SK-N-SH (cell line): ENCODE results near the gene PTPRD. TPM values are rescaled to one million over a fixed set of nuclear protein-coding genes. Genes with fewer than 3 reads are reported as not detected.

Experiments used
- CTCF ChIA-PET: fragments of 300-600, 350-600 bp; formaldehyde crosslinking; extraction: SDS; loops from one replicate; lab custom pipeline; 2021; lab: Yijun Ruan, JAX
- POLR2A ChIA-PET: fragments of 350-600 bp; sonication (Branson Sonifier 250); formaldehyde crosslinking; extraction: SDS; loops from one replicate; lab custom pipeline; 2020; ENCODE audit warnings: antibody characterized with exemption, inconsistent platforms; lab: Yijun Ruan, JAX
- DNase-seq: peaks from one replicate; pipeline ENCODE4 v3.0.0; 2012
- H2AFZ ChIP-seq: fragments of 200-600 bp; sonication (generic); 2 replicates; pipeline ENCODE4 v1.8.1; 2016; ENCODE audit warnings: antibody characterized with exemption, mild to moderate bottlenecking, low read depth
- H3F3A ChIP-seq: fragments of 200-600 bp; sonication (generic); replicated peaks from 2 replicates; pipeline ENCODE3; 2016; ENCODE audit warnings: antibody characterized with exemption, mild to moderate bottlenecking; ENCODE audit not compliant: insufficient read depth
- H3K27ac ChIP-seq, 2 experiments: fragments of 200-500 bp in 1 of 2; fragments of 200-600 bp in 1 of 2; sonication (Bioruptor generic) in 1 of 2; sonication (generic), shearing (Covaris generic) in 1 of 2; 2 replicates each; pipeline versions ENCODE4 v1.5.1 to v1.6.1; 2014 to 2016; ENCODE audit warnings: low read depth in 2 of 2, inconsistent platforms in 1 of 2, low read length in 1 of 2, mild to moderate bottlenecking in 1 of 2, mixed read lengths in 1 of 2
- H3K27me3 ChIP-seq: fragments of 200-600 bp; sonication (generic), shearing (Covaris generic); 2 replicates; pipeline ENCODE4 v1.6.1; 2016; ENCODE audit warnings: mixed run types; ENCODE audit not compliant: insufficient read depth
- H3K36me3 ChIP-seq, 2 experiments: fragments of 200-500 bp in 1 of 2; fragments of 200-600 bp in 1 of 2; sonication (Bioruptor generic) in 1 of 2; sonication (generic) in 1 of 2; replicated peaks in 1 of 2; 2 replicates each; pipeline versions ENCODE3 to v1.5.1; 2014 to 2016; ENCODE audit warnings: low read length in 1 of 2, mild to moderate bottlenecking in 1 of 2; ENCODE audit not compliant: insufficient read depth in 2 of 2, control insufficient read depth in 1 of 2
- H3K4me1 ChIP-seq, 2 experiments: fragments of 200-500 bp in 1 of 2; fragments of 200-600 bp in 1 of 2; sonication (Bioruptor generic) in 1 of 2; sonication (generic), shearing (Covaris generic) in 1 of 2; 2 replicates each; pipeline versions ENCODE4 v1.5.1 to v1.6.1; 2014 to 2016; ENCODE audit warnings: low read depth in 1 of 2, low read length in 1 of 2, mixed run types in 1 of 2; ENCODE audit not compliant: insufficient read depth in 2 of 2, control insufficient read depth in 1 of 2
- H3K4me2 ChIP-seq: fragments of 200-600 bp; sonication (generic), shearing (Covaris generic); 2 replicates; pipeline ENCODE4 v1.6.1; 2017; ENCODE audit warnings: mixed run types
- H3K4me3 ChIP-seq, 2 experiments: fragments of 200-500 bp in 1 of 2; fragments of 200-600 bp in 1 of 2; sonication (Bioruptor generic) in 1 of 2; sonication (generic), shearing (Covaris generic) in 1 of 2; 2 replicates each; pipeline versions ENCODE4 v1.5.1 to v1.8.1; 2014 to 2016; ENCODE audit warnings: low read depth in 2 of 2, inconsistent platforms in 1 of 2, low read length in 1 of 2, mild to moderate bottlenecking in 1 of 2, mixed read lengths in 1 of 2, moderate library complexity in 1 of 2
- H3K79me2 ChIP-seq: fragments of 200-600 bp; sonication (generic); 2 replicates; pipeline ENCODE4 v1.8.1; 2017; ENCODE audit warnings: mild to moderate bottlenecking; ENCODE audit not compliant: insufficient read depth
- H3K9ac ChIP-seq: fragments of 200-600 bp; sonication (generic); 2 replicates; pipeline ENCODE4 v1.6.1; 2017; ENCODE audit warnings: mixed run types
- H3K9me2 ChIP-seq: fragments of 200-600 bp; sonication (generic); 2 replicates; pipeline ENCODE4 v1.6.1; 2017; ENCODE audit warnings: mixed run types
- H3K9me3 ChIP-seq: fragments of 200-600 bp; sonication (generic); 2 replicates; pipeline ENCODE4 v1.6.1; 2017; ENCODE audit warnings: mixed run types, mild to moderate bottlenecking, moderate library complexity
- H4K20me1 ChIP-seq: fragments of 200-600 bp; sonication (generic); 2 replicates; pipeline ENCODE4 v1.6.1; 2017; ENCODE audit warnings: mild to moderate bottlenecking, mixed run types; ENCODE audit not compliant: insufficient read depth
- ELF1 ChIP-seq: IDR thresholded peaks from 2 replicates; pipeline ENCODE4 v1.4.0; 2012
- EP300 ChIP-seq, 2 experiments: IDR thresholded peaks; 2 replicates each; pipeline versions ENCODE4 v1.4.0 to v1.6.1; 2012; ENCODE audit warnings: borderline replicate concordance in 1 of 2, low read depth in 1 of 2, low read length in 1 of 2
- EZH2phosphoT487 ChIP-seq: fragments of 200-600 bp; sonication (generic); IDR thresholded peaks from 2 replicates; pipeline ENCODE4 v1.6.1; 2017; ENCODE audit warnings: low read depth, mixed run types, mild to moderate bottlenecking, antibody characterized with exemption, moderate library complexity, borderline replicate concordance
- FOXM1 ChIP-seq: IDR thresholded peaks from 2 replicates; pipeline ENCODE4 v1.4.0; 2012; ENCODE audit warnings: low read depth, mild to moderate bottlenecking
- GABPA ChIP-seq: IDR thresholded peaks from 2 replicates; pipeline ENCODE4 v1.4.0; 2012; ENCODE audit warnings: low read depth, mild to moderate bottlenecking
- GATA2 ChIP-seq: sonication (generic); formaldehyde crosslinking; IDR thresholded peaks from 2 replicates; pipeline ENCODE4 v1.5.0; 2020; ENCODE audit warnings: mild to moderate bottlenecking, missing genetic modification reagents
- JUND ChIP-seq: IDR thresholded peaks from 2 replicates; pipeline ENCODE4 v1.4.0; 2012
- MXI1 ChIP-seq: IDR thresholded peaks from 2 replicates; pipeline ENCODE4 v1.6.1; 2012; ENCODE audit warnings: mild to moderate bottlenecking, low read depth, low read length, improper control_type of control experiment
- NFIC ChIP-seq: IDR thresholded peaks from 2 replicates; pipeline ENCODE4 v1.4.0; 2012; ENCODE audit warnings: borderline replicate concordance
- NRF1 ChIP-seq: IDR thresholded peaks from 2 replicates; pipeline ENCODE4 v1.6.1; 2012; ENCODE audit warnings: low read depth, mild to moderate bottlenecking, low read length
- RXRA ChIP-seq: IDR thresholded peaks from 2 replicates; pipeline ENCODE4 v1.4.0; 2012; ENCODE audit warnings: low read depth, mild to moderate bottlenecking, borderline replicate concordance
- SMC3 ChIP-seq: IDR thresholded peaks from 2 replicates; pipeline ENCODE4 v1.6.1; 2012; ENCODE audit warnings: low read depth, low read length, improper control_type of control experiment
- TAF1 ChIP-seq: IDR thresholded peaks from 2 replicates; pipeline ENCODE4 v1.6.1; 2012; ENCODE audit warnings: low read depth, mild to moderate bottlenecking, low read length, moderate library complexity, borderline replicate concordance
- WGBS: methylation state at CpG from one replicate; pipeline ENCODE4 v1.1.6; 2017; ENCODE audit warnings: low lambda C conversion rate; 5-methylcytosine and 5-hydroxymethylcytosine counted together
- polyA plus RNA-seq, 3 experiments: library from polyadenylated mRNA; depleted of rRNA; stranded (reverse); fragments of >200 nt; gene quantifications; 2 replicates each; pipeline ENCODE4 v1.2.3, GENCODE V29; 2012
- TF ChIP-seq, protein P1 (sequence below): IDR thresholded peaks from 2 replicates; pipeline ENCODE4 v1.4.0; 2012; ENCODE audit warnings: low read depth, borderline replicate concordance
- TF ChIP-seq, protein P2 (sequence below): fragments of 150-350 bp; IDR thresholded peaks from 2 replicates; pipeline ENCODE4 v1.6.1; 2017; ENCODE audit warnings: antibody characterized with exemption, low read length, low read depth, borderline replicate concordance
- TF ChIP-seq, protein P3 (sequence below): fragments of 200-600 bp; sonication (generic); IDR thresholded peaks from 2 replicates; pipeline ENCODE4 v1.6.1; 2017; ENCODE audit warnings: antibody characterized with exemption, mild to moderate bottlenecking, moderate library complexity
- TF ChIP-seq, protein P4 (sequence below): IDR thresholded peaks from 2 replicates; pipeline ENCODE4 v1.4.0; 2012; ENCODE audit warnings: low read depth
- TF ChIP-seq, protein P5 (sequence below): IDR thresholded peaks from 2 replicates; pipeline ENCODE4 v1.6.1; 2012; ENCODE audit warnings: mild to moderate bottlenecking, low read depth, low read length, moderate library complexity
- TF ChIP-seq, protein P6 (sequence below): IDR thresholded peaks from 2 replicates; pipeline ENCODE4; 2012

The PTPRD gene
- polyA plus RNA-seq, 1 of the 3 experiments (the other 2 are of a cell fraction): 0.15 TPM

DNA sequence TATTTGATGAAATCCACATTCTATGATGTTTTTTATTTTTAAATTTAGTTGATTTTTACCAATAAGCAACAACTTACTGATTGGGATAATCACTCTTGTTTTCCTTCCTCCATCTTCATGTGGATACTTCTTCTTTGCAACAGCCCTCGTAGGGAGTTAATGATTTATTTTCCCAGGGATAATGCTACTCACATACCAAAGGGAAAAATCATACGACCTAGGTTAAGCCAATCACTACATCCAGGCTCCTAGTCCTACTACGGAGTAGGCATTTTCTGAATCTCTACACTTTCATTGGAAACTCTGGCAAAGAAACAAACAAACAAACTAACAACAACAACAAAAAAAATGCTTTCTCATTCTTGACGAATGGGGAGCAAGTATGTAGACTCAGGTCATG, 663.4 kb downstream of the PTPRD start:
- H4K20me1 ChIP-seq: no peaks in the 10 kb centered on the region
- no peak overlapping the region for H2AFZ ChIP-seq
- H3K9me3 ChIP-seq: no peaks in the 10 kb centered on the region
- H3F3A ChIP-seq: no peaks in the 10 kb centered on the region
- H3K4me3 ChIP-seq: no peak overlapping the region
- H3K27ac ChIP-seq: no peak overlapping the region
- H3K9ac ChIP-seq: no peak overlapping the region
- ChIA-PET CTCF (no interaction called here), POLR2A (no interaction called here)
- no peaks in the 10 kb centered on the region for H3K27me3 ChIP-seq
- 27% methylated on average over 4 of the region's 4 CpGs for WGBS
- H3K79me2 ChIP-seq: no peaks in the 10 kb centered on the region
- H3K9me2 ChIP-seq: no peaks in the 10 kb centered on the region
- DNase-seq: no peak
- H3K4me1 ChIP-seq: no peaks in the 10 kb centered on the region
- H3K4me2 ChIP-seq: no peak overlapping the region
- no peaks in the 10 kb centered on the region for H3K36me3 ChIP-seq
- TF ChIP-seq GATA2 (CRISPR knock-in tag) (no peak), ELF1 (no peak), NFIC (no peak), JUND (no peak), RXRA (no peak), GABPA (no peak), SMC3 (no peak), EP300 (IDR thresholded peaks at IDR 0.05; ENCODE audit: borderline replicate concordance in 1 of 2, low read depth in 1 of 2, low read length in 1 of 2) (no peak), NRF1 (no peak), FOXM1 (no peak), EZH2phosphoT487 (no peak), TAF1 (no peak), MXI1 (no peak)
- TF ChIP-seq, protein P1, sequence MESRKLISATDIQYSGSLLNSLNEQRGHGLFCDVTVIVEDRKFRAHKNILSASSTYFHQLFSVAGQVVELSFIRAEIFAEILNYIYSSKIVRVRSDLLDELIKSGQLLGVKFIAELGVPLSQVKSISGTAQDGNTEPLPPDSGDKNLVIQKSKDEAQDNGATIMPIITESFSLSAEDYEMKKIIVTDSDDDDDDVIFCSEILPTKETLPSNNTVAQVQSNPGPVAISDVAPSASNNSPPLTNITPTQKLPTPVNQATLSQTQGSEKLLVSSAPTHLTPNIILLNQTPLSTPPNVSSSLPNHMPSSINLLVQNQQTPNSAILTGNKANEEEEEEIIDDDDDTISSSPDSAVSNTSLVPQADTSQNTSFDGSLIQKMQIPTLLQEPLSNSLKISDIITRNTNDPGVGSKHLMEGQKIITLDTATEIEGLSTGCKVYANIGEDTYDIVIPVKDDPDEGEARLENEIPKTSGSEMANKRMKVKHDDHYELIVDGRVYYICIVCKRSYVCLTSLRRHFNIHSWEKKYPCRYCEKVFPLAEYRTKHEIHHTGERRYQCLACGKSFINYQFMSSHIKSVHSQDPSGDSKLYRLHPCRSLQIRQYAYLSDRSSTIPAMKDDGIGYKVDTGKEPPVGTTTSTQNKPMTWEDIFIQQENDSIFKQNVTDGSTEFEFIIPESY: no peak
- TF ChIP-seq, protein P2, sequence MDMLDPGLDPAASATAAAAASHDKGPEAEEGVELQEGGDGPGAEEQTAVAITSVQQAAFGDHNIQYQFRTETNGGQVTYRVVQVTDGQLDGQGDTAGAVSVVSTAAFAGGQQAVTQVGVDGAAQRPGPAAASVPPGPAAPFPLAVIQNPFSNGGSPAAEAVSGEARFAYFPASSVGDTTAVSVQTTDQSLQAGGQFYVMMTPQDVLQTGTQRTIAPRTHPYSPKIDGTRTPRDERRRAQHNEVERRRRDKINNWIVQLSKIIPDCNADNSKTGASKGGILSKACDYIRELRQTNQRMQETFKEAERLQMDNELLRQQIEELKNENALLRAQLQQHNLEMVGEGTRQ: no peak
- TF ChIP-seq, protein P3, sequence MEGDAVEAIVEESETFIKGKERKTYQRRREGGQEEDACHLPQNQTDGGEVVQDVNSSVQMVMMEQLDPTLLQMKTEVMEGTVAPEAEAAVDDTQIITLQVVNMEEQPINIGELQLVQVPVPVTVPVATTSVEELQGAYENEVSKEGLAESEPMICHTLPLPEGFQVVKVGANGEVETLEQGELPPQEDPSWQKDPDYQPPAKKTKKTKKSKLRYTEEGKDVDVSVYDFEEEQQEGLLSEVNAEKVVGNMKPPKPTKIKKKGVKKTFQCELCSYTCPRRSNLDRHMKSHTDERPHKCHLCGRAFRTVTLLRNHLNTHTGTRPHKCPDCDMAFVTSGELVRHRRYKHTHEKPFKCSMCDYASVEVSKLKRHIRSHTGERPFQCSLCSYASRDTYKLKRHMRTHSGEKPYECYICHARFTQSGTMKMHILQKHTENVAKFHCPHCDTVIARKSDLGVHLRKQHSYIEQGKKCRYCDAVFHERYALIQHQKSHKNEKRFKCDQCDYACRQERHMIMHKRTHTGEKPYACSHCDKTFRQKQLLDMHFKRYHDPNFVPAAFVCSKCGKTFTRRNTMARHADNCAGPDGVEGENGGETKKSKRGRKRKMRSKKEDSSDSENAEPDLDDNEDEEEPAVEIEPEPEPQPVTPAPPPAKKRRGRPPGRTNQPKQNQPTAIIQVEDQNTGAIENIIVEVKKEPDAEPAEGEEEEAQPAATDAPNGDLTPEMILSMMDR: no peak
- TF ChIP-seq, protein P4, sequence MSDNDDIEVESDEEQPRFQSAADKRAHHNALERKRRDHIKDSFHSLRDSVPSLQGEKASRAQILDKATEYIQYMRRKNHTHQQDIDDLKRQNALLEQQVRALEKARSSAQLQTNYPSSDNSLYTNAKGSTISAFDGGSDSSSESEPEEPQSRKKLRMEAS: no peak
- TF ChIP-seq, protein P5, sequence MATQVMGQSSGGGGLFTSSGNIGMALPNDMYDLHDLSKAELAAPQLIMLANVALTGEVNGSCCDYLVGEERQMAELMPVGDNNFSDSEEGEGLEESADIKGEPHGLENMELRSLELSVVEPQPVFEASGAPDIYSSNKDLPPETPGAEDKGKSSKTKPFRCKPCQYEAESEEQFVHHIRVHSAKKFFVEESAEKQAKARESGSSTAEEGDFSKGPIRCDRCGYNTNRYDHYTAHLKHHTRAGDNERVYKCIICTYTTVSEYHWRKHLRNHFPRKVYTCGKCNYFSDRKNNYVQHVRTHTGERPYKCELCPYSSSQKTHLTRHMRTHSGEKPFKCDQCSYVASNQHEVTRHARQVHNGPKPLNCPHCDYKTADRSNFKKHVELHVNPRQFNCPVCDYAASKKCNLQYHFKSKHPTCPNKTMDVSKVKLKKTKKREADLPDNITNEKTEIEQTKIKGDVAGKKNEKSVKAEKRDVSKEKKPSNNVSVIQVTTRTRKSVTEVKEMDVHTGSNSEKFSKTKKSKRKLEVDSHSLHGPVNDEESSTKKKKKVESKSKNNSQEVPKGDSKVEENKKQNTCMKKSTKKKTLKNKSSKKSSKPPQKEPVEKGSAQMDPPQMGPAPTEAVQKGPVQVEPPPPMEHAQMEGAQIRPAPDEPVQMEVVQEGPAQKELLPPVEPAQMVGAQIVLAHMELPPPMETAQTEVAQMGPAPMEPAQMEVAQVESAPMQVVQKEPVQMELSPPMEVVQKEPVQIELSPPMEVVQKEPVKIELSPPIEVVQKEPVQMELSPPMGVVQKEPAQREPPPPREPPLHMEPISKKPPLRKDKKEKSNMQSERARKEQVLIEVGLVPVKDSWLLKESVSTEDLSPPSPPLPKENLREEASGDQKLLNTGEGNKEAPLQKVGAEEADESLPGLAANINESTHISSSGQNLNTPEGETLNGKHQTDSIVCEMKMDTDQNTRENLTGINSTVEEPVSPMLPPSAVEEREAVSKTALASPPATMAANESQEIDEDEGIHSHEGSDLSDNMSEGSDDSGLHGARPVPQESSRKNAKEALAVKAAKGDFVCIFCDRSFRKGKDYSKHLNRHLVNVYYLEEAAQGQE: no peak
- TF ChIP-seq, protein P6, sequence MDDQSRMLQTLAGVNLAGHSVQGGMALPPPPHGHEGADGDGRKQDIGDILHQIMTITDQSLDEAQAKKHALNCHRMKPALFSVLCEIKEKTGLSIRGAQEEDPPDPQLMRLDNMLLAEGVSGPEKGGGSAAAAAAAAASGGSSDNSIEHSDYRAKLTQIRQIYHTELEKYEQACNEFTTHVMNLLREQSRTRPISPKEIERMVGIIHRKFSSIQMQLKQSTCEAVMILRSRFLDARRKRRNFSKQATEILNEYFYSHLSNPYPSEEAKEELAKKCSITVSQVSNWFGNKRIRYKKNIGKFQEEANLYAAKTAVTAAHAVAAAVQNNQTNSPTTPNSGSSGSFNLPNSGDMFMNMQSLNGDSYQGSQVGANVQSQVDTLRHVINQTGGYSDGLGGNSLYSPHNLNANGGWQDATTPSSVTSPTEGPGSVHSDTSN: no peak
